B cell (primary cell): ENCODE results near the gene TCF7L1.

Experiments used
- EZH2 ChIP-seq: IDR thresholded peaks from 2 replicates; pipeline ENCODE4 v1.6.1; 2012; ENCODE audit warnings: borderline replicate concordance, low read depth, mild to moderate bottlenecking, moderate library complexity, low read length; ENCODE audit not compliant: insufficient read depth, poor library complexity, severe bottlenecking
- TF ChIP-seq, protein P1 (sequence below): fragments of 200-600 bp; IDR thresholded peaks from one replicate; pipeline ENCODE4 v1.8.0; 2022; ENCODE audit warnings: antibody characterized with exemption, mild to moderate bottlenecking

DNA sequence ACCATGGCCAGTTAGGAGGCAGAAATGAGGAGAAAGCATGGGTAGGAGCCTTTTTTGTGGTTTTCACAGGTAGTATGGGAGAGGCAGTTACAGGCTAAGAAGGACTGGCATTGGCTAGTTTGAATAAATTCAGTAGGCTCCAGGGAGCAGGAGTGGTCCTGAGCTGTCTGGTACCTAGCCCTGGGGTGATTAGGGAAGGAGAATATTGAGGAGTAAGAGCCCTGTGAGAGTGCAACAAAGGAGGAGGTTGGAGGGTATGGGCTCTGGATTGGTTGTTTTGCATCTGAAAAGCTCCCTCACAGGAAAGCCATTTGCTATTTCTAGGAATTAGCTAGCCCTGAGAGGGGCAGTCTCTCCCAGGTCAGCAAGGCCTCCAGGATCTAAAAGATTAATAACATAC, 13.3 kb upstream of the TCF7L1 start:
- TF ChIP-seq, protein P1, sequence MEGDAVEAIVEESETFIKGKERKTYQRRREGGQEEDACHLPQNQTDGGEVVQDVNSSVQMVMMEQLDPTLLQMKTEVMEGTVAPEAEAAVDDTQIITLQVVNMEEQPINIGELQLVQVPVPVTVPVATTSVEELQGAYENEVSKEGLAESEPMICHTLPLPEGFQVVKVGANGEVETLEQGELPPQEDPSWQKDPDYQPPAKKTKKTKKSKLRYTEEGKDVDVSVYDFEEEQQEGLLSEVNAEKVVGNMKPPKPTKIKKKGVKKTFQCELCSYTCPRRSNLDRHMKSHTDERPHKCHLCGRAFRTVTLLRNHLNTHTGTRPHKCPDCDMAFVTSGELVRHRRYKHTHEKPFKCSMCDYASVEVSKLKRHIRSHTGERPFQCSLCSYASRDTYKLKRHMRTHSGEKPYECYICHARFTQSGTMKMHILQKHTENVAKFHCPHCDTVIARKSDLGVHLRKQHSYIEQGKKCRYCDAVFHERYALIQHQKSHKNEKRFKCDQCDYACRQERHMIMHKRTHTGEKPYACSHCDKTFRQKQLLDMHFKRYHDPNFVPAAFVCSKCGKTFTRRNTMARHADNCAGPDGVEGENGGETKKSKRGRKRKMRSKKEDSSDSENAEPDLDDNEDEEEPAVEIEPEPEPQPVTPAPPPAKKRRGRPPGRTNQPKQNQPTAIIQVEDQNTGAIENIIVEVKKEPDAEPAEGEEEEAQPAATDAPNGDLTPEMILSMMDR: no peak
- no peak for TF ChIP-seq EZH2
